ENCODE results near the gene SPOCK1.

Gene SPOCK1

GRCh38 chr5:137184734-137185133, 314.4 kb downstream of the SPOCK1 start:
- TF ChIP-seq, protein P1, sequence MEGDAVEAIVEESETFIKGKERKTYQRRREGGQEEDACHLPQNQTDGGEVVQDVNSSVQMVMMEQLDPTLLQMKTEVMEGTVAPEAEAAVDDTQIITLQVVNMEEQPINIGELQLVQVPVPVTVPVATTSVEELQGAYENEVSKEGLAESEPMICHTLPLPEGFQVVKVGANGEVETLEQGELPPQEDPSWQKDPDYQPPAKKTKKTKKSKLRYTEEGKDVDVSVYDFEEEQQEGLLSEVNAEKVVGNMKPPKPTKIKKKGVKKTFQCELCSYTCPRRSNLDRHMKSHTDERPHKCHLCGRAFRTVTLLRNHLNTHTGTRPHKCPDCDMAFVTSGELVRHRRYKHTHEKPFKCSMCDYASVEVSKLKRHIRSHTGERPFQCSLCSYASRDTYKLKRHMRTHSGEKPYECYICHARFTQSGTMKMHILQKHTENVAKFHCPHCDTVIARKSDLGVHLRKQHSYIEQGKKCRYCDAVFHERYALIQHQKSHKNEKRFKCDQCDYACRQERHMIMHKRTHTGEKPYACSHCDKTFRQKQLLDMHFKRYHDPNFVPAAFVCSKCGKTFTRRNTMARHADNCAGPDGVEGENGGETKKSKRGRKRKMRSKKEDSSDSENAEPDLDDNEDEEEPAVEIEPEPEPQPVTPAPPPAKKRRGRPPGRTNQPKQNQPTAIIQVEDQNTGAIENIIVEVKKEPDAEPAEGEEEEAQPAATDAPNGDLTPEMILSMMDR (IDR thresholded peaks at IDR 0.05; ENCODE audit: control extremely low read depth, extremely low read depth, low read depth, missing control alignments), result no peak
- no peak for DNase-seq (ENCODE audit: extremely low spot score)
- ChIA-PET POLR2A (no interaction called here), CTCF (no interaction called here)

DNA sequence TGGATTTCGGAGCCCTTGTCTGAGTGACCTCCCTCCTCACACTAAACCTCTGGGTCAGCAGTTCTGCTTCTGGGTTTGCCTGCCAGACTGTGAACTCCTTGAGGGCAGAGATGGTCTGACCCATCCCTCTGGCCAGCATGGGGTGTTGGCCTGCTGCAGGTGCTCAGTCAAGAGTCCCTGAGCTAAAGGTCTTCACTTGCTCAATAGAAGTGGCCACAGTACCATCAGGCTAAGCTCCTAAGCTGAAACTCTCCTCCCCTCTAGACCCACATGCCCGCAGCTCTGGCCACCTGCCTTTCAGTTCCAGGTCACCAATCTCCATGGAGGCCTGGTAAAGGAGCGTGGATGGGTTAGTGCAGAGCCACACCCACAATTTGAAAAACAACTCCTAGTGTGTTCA, 316.6 kb downstream of the SPOCK1 start:
- CTCF ChIA-PET, result interaction anchor here (0.6 to 1.2 kb wide), 3 partner anchors 9 to 31 kb away, joined by 3 read pairs; no protein-coding TSS in a partner anchor
- POLR2A ChIA-PET, result no interaction called here
- no peak for DNase-seq (ENCODE audit: extremely low spot score)
- TF ChIP-seq, protein P1 (IDR thresholded peaks at IDR 0.05; ENCODE audit: control extremely low read depth, extremely low read depth, low read depth, missing control alignments), result no peak

- ChIA-PET CTCF (interaction anchor here (1.2 kb wide), 1 partner anchor 30 kb away, joined by 3 read pairs; no protein-coding TSS in a partner anchor), POLR2A (no interaction called here)
- DNase-seq (ENCODE audit: extremely low spot score), result no peak
- TF ChIP-seq, protein P1 (IDR thresholded peaks at IDR 0.05; ENCODE audit: control extremely low read depth, extremely low read depth, low read depth, missing control alignments), result no peak
These were observed 317.5 kb downstream of the SPOCK1 start for GRCh38 chr5:137181667-137182066.

- CTCF ChIA-PET, result interaction anchor here (0.7 kb wide), 1 partner anchor 15 kb away, joined by 3 read pairs; no protein-coding TSS in a partner anchor
- DNase-seq (ENCODE audit: extremely low spot score), result no peak
- POLR2A ChIA-PET, result no interaction called here
- TF ChIP-seq, protein P1 (IDR thresholded peaks at IDR 0.05; ENCODE audit: control extremely low read depth, extremely low read depth, low read depth, missing control alignments), result no peak
These were observed 319.9 kb downstream of the SPOCK1 start for GRCh38 chr5:137179203-137179602.

DNA sequence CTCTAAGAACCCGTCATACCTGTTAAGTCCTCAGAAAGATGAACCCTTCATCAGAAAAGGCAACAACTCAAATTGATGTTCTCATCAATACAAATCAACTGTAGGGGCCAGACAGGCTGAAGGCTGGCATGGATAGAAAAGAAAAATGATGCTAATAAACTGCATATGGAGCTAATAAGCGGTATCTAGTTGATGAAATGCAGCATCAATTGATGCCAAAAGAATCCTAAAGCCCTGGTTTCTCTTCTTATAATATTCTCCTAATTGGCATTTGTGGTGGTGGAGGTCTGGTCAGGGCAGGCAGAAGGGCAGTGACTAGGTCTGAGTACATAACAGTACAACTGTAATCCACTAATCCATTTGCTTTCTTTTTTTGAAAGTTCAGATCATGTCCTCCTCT, 322.5 kb downstream of the SPOCK1 start:
- TF ChIP-seq, protein P1 (IDR thresholded peaks at IDR 0.05; ENCODE audit: control extremely low read depth, extremely low read depth, low read depth, missing control alignments), result no peak
- POLR2A ChIA-PET, result no interaction called here
- CTCF ChIA-PET, result no interaction called here
- no peak for DNase-seq (ENCODE audit: extremely low spot score)

- CTCF ChIA-PET, result no interaction called here
- no peak for DNase-seq (ENCODE audit: extremely low spot score)
- POLR2A ChIA-PET, result no interaction called here
- TF ChIP-seq, protein P1 (IDR thresholded peaks at IDR 0.05; ENCODE audit: control extremely low read depth, extremely low read depth, low read depth, missing control alignments), result no peak
These were observed 323.0 kb downstream of the SPOCK1 start for GRCh38 chr5:137176126-137176525.

- ChIA-PET POLR2A (no interaction called here), CTCF (interaction anchor here (1.0 to 1.6 kb wide), 3 partner anchors 10 to 24 kb away, joined by 3 to 4 read pairs (median 4); no protein-coding TSS in a partner anchor)
- no peak for DNase-seq (ENCODE audit: extremely low spot score)
- TF ChIP-seq, protein P1 (IDR thresholded peaks at IDR 0.05; ENCODE audit: control extremely low read depth, extremely low read depth, low read depth, missing control alignments), result no peak
These were observed 324.9 kb downstream of the SPOCK1 start for GRCh38 chr5:137174196-137174595.

Data from GM10248 (cell line).